KMS-11 (cell line): ENCODE measurements around the gene ZNF608.

Experiments
- H2AFZ ChIP-seq: fragments of 200-600 bp; sonication (generic); 2 replicates; pipeline ENCODE4 v1.6.1; 2016; ENCODE audit warnings: antibody characterized with exemption, mixed run types, low read depth
- H3K27ac ChIP-seq: fragments of 200-600 bp; sonication (generic); 2 replicates; pipeline ENCODE4 v1.6.1; 2016; ENCODE audit warnings: mild to moderate bottlenecking, mixed run types
- H3K27me3 ChIP-seq: fragments of 200-600 bp; sonication (generic); 2 replicates; pipeline ENCODE4 v1.6.1; 2017; ENCODE audit warnings: mild to moderate bottlenecking, low read depth, mixed run types, moderate library complexity; ENCODE audit not compliant: insufficient read depth
- H3K36me3 ChIP-seq: fragments of 200-600 bp; sonication (generic); 2 replicates; pipeline ENCODE4 v1.6.1; 2017; ENCODE audit warnings: mild to moderate bottlenecking, mixed run types; ENCODE audit not compliant: insufficient read depth
- H3K4me1 ChIP-seq: fragments of 200-600 bp; sonication (generic); 2 replicates; pipeline ENCODE4 v1.6.1; 2016; ENCODE audit warnings: mild to moderate bottlenecking, low read depth, mixed run types; ENCODE audit not compliant: poor library complexity, severe bottlenecking
- H3K4me2 ChIP-seq: fragments of 200-600 bp; sonication (generic); 2 replicates; pipeline ENCODE4 v1.7.0; 2016; ENCODE audit warnings: mild to moderate bottlenecking, mixed run types
- H3K4me3 ChIP-seq: fragments of 200-600 bp; sonication (generic); IDR thresholded peaks from 2 replicates; pipeline ENCODE4 v1.6.1; 2017; ENCODE audit warnings: low read depth, low read length, mixed read lengths; ENCODE audit not compliant: insufficient read depth
- H3K79me2 ChIP-seq: fragments of 200-600 bp; sonication (generic); 2 replicates; pipeline ENCODE4 v1.6.1; 2016; ENCODE audit warnings: low read depth, mixed run types; ENCODE audit not compliant: insufficient read depth
- H3K9ac ChIP-seq: fragments of 200-600 bp; sonication (generic); 2 replicates; pipeline ENCODE4 v1.6.1; 2016; ENCODE audit warnings: mild to moderate bottlenecking, mixed run types
- H4K20me1 ChIP-seq: fragments of 200-600 bp; sonication (generic); 2 replicates; pipeline ENCODE4 v1.6.1; 2016; ENCODE audit warnings: mild to moderate bottlenecking, mixed run types; ENCODE audit not compliant: insufficient read depth
- CTCF ChIP-seq: fragments of 200-600 bp; sonication (generic); conservative IDR thresholded peaks from 2 replicates; pipeline ENCODE4 v1.6.1; 2017; ENCODE audit warnings: low read depth, mild to moderate bottlenecking, antibody characterized with exemption, low read length, moderate library complexity, mixed read lengths

ZNF608 gene

GRCh38 chr5:124713595-124713994, 32.8 kb downstream of the ZNF608 start:
- TF ChIP-seq CTCF: no peak
- no peak overlapping the region for H3K4me2 ChIP-seq

GRCh38 chr5:124712731-124713305, 33.6 kb downstream of the ZNF608 start:
- Histone ChIP-seq H4K20me1 (no peaks in the 10 kb centered on the region), H3K36me3 (no peaks in the 10 kb centered on the region), H2AFZ (no peak overlapping the region), H3K4me3 (no peak overlapping the region), H3K27ac (no peak overlapping the region), H3K9ac (no peak overlapping the region), H3K79me2 (no peaks in the 10 kb centered on the region), H3K27me3 (no peaks in the 10 kb centered on the region), H3K4me1 (no peaks in the 10 kb centered on the region), H3K4me2 (no peak overlapping the region)
- no peak for TF ChIP-seq CTCF

More at GRCh38 chr5:124713595-124713994, 32.8 kb downstream of the ZNF608 start:
- Histone ChIP-seq H2AFZ (no peak overlapping the region), H3K9ac (no peak overlapping the region), H3K4me3 (no peak overlapping the region), H3K4me1 (no peaks in the 10 kb centered on the region), H3K79me2 (no peaks in the 10 kb centered on the region), H4K20me1 (no peaks in the 10 kb centered on the region), H3K36me3 (no peaks in the 10 kb centered on the region), H3K27ac (no peak overlapping the region), H3K27me3 (no peaks in the 10 kb centered on the region)

- H3K4me2 ChIP-seq: no peak overlapping the region
- H3K36me3 ChIP-seq: no peaks in the 10 kb centered on the region
- H3K79me2 ChIP-seq: no peaks in the 10 kb centered on the region
- no peak overlapping the region for H2AFZ ChIP-seq
- no peak overlapping the region for H3K9ac ChIP-seq
- no peaks in the 10 kb centered on the region for H4K20me1 ChIP-seq
- no peak overlapping the region for H3K4me3 ChIP-seq
- H3K4me1 ChIP-seq: no peaks in the 10 kb centered on the region
- no peak overlapping the region for H3K27ac ChIP-seq
- TF ChIP-seq CTCF: no peak
- no peaks in the 10 kb centered on the region for H3K27me3 ChIP-seq
Measured at GRCh38 chr5:124708086-124708485, 38.4 kb downstream of the ZNF608 start.

- Histone ChIP-seq H2AFZ (no peak overlapping the region), H3K4me3 (no peak overlapping the region), H3K79me2 (no peaks in the 10 kb centered on the region), H3K4me1 (no peaks in the 10 kb centered on the region), H3K36me3 (no peaks in the 10 kb centered on the region), H4K20me1 (no peaks in the 10 kb centered on the region), H3K27me3 (no peaks in the 10 kb centered on the region), H3K4me2 (no peak overlapping the region), H3K9ac (no peak overlapping the region), H3K27ac (no peak overlapping the region)
- TF ChIP-seq CTCF: no peak
Measured at GRCh38 chr5:124707520-124707919, 38.9 kb downstream of the ZNF608 start.
